NT2/D1 (cell line): ENCODE results near the gene CRYBG1.

Experiments used
- SUZ12 ChIP-seq: IDR thresholded peaks from 2 replicates; pipeline ENCODE4 v1.6.1; 2011; ENCODE audit not compliant: insufficient read length, insufficient read depth; ENCODE audit errors: extremely low read depth
- YY1 ChIP-seq: IDR thresholded peaks from 2 replicates; pipeline ENCODE4 v1.6.1; 2011; ENCODE audit not compliant: insufficient read length, insufficient read depth
- ZNF274 ChIP-seq: IDR thresholded peaks from 2 replicates; pipeline ENCODE4 v1.6.1; 2011; ENCODE audit warnings: mild to moderate bottlenecking, low read depth, low read length

GRCh38 chr6:106572436-106572835 lies 211.9 kb downstream of the CRYBG1 start:
- TF ChIP-seq ZNF274: no peak
- TF ChIP-seq YY1: no peak
- TF ChIP-seq SUZ12: no peak
